ENCODE data around the gene EPHA1. TPM values are rescaled to one million over a fixed set of nuclear protein-coding genes. Genes with fewer than 3 reads are reported as not detected.

EPHA1 gene
- total and polyA plus RNA-seq, 12 donors = 0.07 to 1.3 (median 0.46) TPM; not detected in 3

GRCh38 chr7:143387156-143387975 is 21.3 kb downstream of the EPHA1 start:
- H3K4me3 ChIP-seq = no peak overlapping the region
- no peaks in the 10 kb centered on the region for H3K27me3 ChIP-seq
- no peaks in the 10 kb centered on the region for H3K9me3 ChIP-seq (replicated peaks in 1 of 3)
- intact Hi-C loops (cut with DNase I) = no loop called here
- H3K4me1 ChIP-seq (replicated peaks in 1 of 2) = peaks cover 0 to 56% of the 10 kb centered on the region in 2 donors
- peak overlapping the region in 1 of 5 donors; percentile 65 for H3K27ac ChIP-seq
- TF ChIP-seq POLR2A (IDR thresholded peaks at IDR 0.05) (no peak), CTCF (IDR thresholded peaks at IDR 0.05) (no peak)
- H3K36me3 ChIP-seq (replicated peaks in 1 of 2) = peaks cover 0 to 49% of the 10 kb centered on the region in 2 donors
- WGBS, 4 donors = 86 to 94% (median 88%) methylated on average over 4 to 23 of the region's 23 CpGs
- DNase-seq = no peak

- peak in 5 of 7 donors; percentile 50 to 60 (median 57) for DNase-seq
- Histone ChIP-seq H3K36me3 (replicated peaks in 1 of 2) (peaks cover 0 to 46% of the 10 kb centered on the region in 2 donors), H3K9me3 (replicated peaks in 1 of 3) (no peaks in the 10 kb centered on the region), H3K4me1 (replicated peaks in 1 of 2) (peaks cover 0 to 52% of the 10 kb centered on the region in 2 donors), H3K4me3 (peak overlapping the region in 1 of 4 donors; percentile 29), H3K27ac (peak overlapping the region in 1 of 5 donors; percentile 65), H3K27me3 (no peaks in the 10 kb centered on the region)
- TF ChIP-seq CTCF (IDR thresholded peaks at IDR 0.05) = no peak
- TF ChIP-seq POLR2A (IDR thresholded peaks at IDR 0.05) = no peak
- 27 to 38% (median 34%) methylated on average over 18 to 19 of the region's 19 CpGs for WGBS, 4 donors
- intact Hi-C loops (cut with DNase I) = no loop called here
Measured at GRCh38 chr7:143385891-143386781, 22.5 kb downstream of the EPHA1 start.

GRCh38 chr7:143384661-143385631 is 23.7 kb downstream of the EPHA1 start:
- WGBS, 4 donors = 68 to 73% (median 72%) methylated on average over 14 of the region's 14 CpGs
- no peak for TF ChIP-seq CTCF (IDR thresholded peaks at IDR 0.05)
- intact Hi-C loops (cut with DNase I) = loop anchor here in 1 of 2 donors (5.0 kb wide), 1 partner anchor 32 kb away; no protein-coding TSS in a partner anchor
- Histone ChIP-seq H3K9me3 (replicated peaks in 1 of 3) (no peaks in the 10 kb centered on the region), H3K4me1 (replicated peaks in 1 of 2) (peaks cover 1 to 48% of the 10 kb centered on the region in 2 donors), H3K4me3 (peak overlapping the region in 1 of 4 donors; percentile 99), H3K36me3 (replicated peaks in 1 of 2) (peaks cover 0 to 34% of the 10 kb centered on the region in 2 donors), H3K27me3 (no peaks in the 10 kb centered on the region), H3K27ac (peak overlapping the region in 1 of 5 donors; percentile 61)
- DNase-seq = peak in 1 of 7 donors; percentile 38

Data from adrenal gland (tissue), 12 donors.